G401 (cell line): ENCODE results near the gene ENAH. TPM values are rescaled to one million over a fixed set of nuclear protein-coding genes. Genes with fewer than 3 reads are reported as not detected.
A peak's percentile ranks its signal among the peaks of the same experiment; 100 is the strongest.
"Not testable (repeated sequence)": the region's sequence is repeated elsewhere in the genome, so short reads cannot be mapped to it uniquely, and the experiment has no call there.

Source experiments
- DNase-seq: peaks from one replicate; pipeline ENCODE4 v3.0.0-alpha.2; 2015; ENCODE audit warnings: low spot score
- in situ Hi-C: cut with HindIII; loops from 2 replicates; pipeline ENCODE4 v1.10.0; 2016; ENCODE audit warnings: low sequenced_read_pairs, mixed read lengths
- total RNA-seq: library from RNA; depleted of rRNA; stranded (reverse); fragments of >200 nt; shearing (Covaris generic); gene quantifications from 2 replicates; pipeline ENCODE4 v1.2.3, GENCODE V29; 2014

ENAH gene
- total RNA-seq, 1 experiment from 2014 or later = 90.0 TPM

- DNase-seq = no peak
- in situ Hi-C loops = no loop called here
Measured at GRCh38 chr1:225514671-225515081, 138.2 kb downstream of the ENAH start.

DNA sequence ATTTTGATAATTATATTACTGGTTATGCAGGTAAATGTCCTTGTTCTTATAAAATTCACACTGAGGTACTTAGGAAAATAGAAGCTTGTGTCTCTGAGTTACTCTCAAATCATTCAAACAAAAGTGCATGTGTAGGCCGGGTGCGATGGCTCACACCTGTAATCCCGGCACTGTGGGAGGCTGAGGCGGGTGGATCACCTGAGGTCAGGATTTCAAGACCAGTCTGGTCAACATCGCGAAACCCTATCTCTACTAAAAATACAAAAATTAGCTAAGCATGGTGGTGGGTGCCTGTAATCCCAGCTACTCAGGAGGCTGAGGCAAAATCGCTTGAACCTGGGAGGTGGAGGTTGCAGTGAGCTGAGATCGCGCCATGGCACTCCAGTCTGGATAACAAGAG lies 139.3 kb downstream of the ENAH start:
- in situ Hi-C loops, DNase-seq: not testable (repeated sequence)

DNA sequence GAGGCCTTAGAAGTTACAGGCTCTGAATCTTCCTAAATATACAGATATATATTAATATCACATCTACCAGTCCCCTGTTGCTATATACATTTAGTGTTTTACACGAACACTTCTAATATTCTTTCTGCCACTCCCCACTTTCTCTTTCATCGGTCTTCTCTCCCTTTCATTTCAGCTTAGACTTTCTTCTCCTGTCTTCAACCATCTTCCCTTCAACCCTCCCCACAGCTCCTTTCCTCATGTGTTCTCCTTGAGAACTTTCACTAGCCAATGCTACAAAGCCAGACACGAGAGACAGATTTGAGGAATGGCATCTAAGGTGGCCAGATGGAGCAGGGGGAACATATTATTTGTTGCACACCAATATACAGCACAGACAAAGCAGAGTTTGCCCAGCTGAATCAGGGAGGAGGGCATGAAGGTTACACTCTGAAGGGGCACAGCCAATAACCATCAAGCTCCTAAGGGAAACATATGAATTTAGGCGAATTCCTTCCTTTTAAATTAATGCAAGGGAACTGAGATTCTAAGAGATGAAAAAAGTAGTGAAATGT lies 141.0 kb downstream of the ENAH start:
- no peak for DNase-seq
- in situ Hi-C loops = no loop called here

- DNase-seq, in situ Hi-C loops: not testable (repeated sequence)
Measured at GRCh38 chr1:225510740-225511139, 142.2 kb downstream of the ENAH start.

GRCh38 chr1:225509770-225510169 lies 143.2 kb downstream of the ENAH start:
- in situ Hi-C loops = no loop called here
- no peak for DNase-seq

GRCh38 chr1:225509376-225509707 lies 143.6 kb downstream of the ENAH start:
- in situ Hi-C loops = no loop called here
- DNase-seq = no peak

DNA sequence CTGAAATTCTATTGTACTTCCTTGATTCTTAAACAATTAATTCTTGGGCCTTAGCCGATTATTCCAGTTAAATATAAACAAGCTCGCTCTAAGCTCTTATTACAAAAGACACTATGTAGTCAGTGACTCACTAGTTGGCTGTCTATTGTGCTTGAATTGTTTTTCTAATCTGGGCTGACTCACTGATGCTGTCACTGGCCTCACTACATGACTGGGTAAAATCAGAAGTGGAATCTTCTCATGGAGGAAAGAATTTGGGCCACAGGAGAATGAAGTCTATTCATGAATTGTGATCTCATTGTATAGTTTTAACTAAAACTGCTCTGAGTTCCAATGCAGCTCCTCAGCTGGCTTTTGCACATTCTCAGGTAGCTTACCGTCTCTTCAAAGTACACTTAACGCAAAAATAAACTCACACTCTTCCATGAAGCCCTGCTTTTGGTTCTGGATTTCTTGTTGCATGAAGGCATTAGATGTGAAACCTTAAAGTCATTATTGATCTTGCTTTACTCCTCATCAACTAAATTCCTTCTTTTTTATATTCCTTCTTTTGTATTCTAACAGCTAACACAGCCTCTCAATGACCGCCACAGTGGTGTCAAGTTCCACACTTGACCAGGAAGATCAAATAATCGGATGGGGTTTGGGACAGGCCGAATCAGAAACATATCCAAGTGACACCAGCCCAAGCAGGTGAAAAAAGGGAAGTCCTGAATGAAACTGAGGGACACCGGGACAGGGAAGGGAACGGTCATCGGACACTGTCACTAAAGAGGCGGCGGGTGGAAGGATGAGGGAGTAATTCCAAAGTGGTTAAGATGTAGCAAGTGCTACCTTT lies 144.2 kb downstream of the ENAH start:
- in situ Hi-C loops = no loop called here

GRCh38 chr1:225506727-225507126 lies 146.2 kb downstream of the ENAH start:
- no peak for DNase-seq
- in situ Hi-C loops = no loop called here

More for the DNA sequence above, 144.2 kb downstream of the ENAH start:
- DNase-seq = peak; percentile 8

DNA sequence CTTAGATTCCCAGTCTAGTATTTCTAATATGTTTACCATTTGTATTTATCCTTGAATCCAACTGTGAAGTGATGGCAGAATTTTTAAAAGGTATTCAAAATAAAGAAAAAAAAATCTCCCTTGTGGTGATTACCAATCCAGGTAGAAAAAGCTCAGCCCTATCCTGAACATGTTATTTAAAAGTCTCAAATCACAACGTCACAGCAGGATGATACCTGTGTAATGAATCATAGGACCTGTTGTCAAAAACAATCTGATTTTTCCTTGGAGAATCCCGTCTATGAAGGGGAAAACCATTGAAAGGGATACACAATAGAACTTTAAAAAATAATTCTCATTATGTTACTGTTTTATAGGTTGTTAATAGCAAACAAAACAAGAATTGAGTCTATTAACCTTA lies 148.1 kb downstream of the ENAH start:
- DNase-seq = no peak
- in situ Hi-C loops = no loop called here

GRCh38 chr1:225500624-225501192 lies 152.2 kb downstream of the ENAH start:
- in situ Hi-C loops = no loop called here
- DNase-seq = no peak

- DNase-seq = no peak
- in situ Hi-C loops = no loop called here
Measured at GRCh38 chr1:225498549-225499136, 154.3 kb downstream of the ENAH start.

DNA sequence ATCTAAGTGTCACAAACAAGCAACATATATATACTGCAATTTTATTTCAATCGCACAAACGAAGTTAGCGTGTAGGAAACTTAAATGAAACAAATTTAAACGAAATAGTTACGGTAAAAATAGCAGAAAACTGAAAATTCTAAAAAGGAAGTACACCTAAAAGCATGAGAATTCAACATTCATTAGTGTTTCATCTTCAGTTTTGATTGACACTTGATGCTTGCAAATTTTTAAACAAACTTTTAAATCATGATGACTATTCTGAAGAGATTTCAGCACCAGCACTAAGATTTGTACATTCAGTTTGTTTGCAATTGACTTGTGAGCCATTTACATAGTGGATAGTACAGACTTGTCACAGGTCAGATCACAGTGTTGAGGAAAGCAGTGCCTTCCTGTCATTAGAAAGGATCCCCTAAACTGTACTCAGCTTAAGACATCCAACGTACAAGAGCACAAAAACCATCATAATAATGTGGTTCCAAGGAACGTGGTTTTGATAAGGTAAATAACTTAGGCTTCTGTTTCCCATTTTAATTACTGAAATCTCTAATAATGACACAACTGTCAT lies 158.0 kb downstream of the ENAH start:
- no peak for DNase-seq
- in situ Hi-C loops = no loop called here

- DNase-seq = no peak
- in situ Hi-C loops = no loop called here
Measured at GRCh38 chr1:225493591-225494246, 159.2 kb downstream of the ENAH start.

DNA sequence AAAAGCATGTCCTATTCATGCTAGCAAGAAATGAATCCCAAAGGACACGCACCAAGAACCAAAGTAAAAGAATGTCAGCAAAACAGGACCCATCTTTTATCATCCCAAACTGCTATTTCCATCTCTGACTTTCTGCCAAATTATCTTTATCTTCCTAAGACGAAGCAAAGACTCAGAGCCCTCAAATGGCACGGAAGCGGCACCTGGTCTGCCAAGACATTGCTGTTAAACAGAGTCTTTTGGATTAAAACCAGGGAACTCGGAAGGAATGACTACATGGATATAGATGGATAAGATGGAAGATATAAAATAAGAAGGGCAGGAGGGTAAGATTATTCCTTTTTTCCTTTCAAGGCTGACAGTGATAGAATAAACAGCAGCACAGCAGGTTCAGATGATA lies 164.2 kb downstream of the ENAH start:
- no peak for DNase-seq
- in situ Hi-C loops = no loop called here

GRCh38 chr1:225486856-225487255 lies 166.1 kb downstream of the ENAH start:
- in situ Hi-C loops = no loop called here
- no peak for DNase-seq

GRCh38 chr1:225485991-225486530 lies 166.9 kb downstream of the ENAH start:
- no peak for DNase-seq
- in situ Hi-C loops = no loop called here

DNA sequence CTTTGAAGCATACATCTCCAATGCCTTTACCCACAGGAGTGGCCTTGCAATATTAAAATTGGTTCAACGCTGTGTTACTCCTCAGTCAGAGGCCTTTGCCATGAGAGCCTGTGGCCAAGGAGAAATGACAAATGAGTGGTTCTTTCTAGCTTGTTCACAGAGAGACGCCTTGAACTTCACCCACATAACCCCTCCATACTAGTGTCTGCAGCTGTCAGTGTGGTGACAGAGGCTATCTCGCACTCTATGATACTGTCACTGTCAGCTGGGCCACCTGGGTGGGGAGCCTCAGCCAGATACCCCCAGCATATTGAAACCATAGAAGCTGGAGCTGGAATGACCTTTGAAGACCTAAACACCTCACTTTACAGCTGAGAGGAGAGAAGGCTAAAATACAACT lies 167.7 kb downstream of the ENAH start:
- no peak for DNase-seq
- in situ Hi-C loops = no loop called here

DNA sequence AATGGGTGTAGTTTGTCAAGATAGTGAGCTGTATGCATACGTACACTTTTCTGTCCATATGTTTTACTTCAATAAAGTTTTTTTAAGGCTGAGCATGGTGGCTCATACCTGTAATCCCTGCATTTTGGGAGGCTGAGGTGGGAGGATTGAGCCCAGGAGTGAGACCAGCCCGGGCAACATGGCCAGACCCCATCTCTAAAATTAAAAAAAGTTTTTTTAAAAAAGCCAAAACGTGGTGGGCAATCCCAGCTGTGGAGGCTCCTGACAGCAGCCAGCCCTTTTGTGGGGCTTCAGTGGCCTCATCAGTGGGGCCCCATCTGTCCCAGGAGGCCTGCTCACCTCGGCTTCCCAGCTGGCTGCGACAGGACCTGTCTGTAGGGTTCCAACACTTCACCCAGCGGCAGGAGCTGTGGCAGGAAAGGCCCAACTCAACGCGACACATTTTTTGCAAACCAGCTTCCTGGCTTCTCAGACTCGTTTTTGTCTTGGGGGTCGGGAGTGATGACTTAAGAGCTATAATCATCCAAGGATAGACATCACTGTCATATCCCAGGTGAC lies 168.2 kb downstream of the ENAH start:
- in situ Hi-C loops = no loop called here
- no peak for DNase-seq
